Colon (tissue), 2 donors: ENCODE data around the gene PARM1.

ENCODE experiments used
- FAIRE-seq: peaks from 2 replicates; lab custom pipeline; 2012; peaks lifted over from hg19 to GRCh38; lab: Jason Lieb, UNC
- donor health status: control.
- donor health status: control.

Gene PARM1

DNA sequence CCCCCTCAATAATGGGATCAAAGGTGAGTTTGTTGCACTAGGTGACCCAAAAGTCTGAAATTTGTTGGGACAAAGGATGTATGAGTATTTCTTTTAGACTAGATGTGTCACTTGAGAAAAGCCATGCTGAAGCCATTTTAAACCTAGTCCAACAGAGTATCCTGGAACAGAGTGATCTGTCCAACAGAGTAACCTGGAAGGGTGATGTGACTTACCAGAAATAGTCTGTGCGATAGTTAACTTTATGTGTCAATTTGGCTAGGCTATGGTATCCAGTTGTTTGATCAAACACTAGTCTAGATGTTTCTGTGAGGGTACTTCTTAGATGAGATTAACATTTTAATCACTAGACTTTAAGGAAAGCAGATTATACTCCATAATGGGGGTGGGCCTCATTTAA is 154.5 kb downstream of the PARM1 start:
- no peak for FAIRE-seq

DNA sequence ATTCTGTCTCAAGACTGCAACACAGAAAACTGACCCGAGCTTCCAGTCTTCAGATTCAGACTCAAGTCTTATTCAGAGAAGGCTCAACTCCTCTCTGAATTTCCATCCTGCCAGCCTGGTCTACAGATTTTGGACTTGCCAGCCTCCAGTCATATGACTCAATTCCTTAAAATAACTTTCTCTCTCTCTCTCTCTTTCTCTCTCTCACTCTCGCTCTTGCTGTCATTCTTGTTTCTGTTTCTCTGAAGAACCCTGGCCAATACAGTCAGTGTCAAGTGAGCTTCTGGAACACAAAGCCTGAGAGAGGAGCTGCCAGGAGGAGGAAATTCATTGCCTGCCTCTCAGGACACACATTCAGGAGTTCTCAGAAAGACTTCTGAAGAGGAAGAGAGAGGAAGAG is 154.9 kb downstream of the PARM1 start:
- no peak for FAIRE-seq

DNA sequence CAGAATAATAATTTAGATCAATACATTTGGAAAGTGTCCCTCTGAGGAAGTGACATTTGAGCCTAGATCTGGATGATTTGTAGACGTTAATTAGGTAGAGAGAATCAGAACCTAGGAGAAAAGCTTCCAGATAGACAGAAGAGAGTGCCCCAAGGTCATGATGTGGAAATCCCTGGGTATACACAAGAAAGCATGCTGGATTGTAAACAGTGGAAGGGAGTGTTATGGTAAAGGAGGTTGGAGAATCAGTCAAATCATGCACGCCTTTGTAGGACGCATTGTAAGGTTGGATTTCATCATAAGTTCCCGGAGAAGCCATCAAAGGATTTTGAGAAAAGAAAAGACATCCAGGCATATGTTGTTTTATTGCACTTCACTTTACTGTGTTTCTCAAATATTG is 156.3 kb downstream of the PARM1 start:
- FAIRE-seq: no peak

DNA sequence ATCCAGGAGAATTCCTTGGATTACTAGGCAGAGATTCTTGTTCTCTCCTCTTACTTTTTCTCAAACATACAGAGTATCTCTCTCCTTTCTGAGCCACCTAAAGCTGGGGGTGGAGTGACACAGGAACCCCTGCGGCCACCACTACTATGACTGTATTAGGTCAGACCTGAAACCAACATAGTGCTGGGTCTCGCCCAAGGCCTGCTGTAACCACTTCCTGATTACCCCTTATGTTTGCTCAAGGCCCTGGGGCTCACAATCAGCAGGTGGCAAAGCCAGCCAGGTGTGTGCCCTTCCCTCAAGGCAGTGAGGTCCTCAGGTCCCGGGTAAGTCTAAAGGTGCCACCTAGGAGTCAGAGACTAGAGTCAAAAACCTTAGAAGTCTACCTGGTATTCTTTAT is 166.4 kb downstream of the PARM1 start:
- FAIRE-seq: no peak
